K562 (cell line): ENCODE measurements around the gene MARCHF3. TPM values are rescaled to one million over a fixed set of nuclear protein-coding genes. Genes with fewer than 3 reads are reported as not detected.
A peak's percentile ranks its signal among the peaks of the same experiment; 100 is the strongest.
"Not testable (repeated sequence)": the region's sequence is repeated elsewhere in the genome, so short reads cannot be mapped to it uniquely, and the experiment has no call there.

Source experiments
- ATAC-seq: fragments of 200-7000 bp; cut with Tn5 transposase; 3 replicates; pipeline ENCODE4 v1.9.1; 2020; ENCODE audit warnings: moderate library complexity
- BruUV-seq: library from RNA; stranded (reverse); fragments of 400-500 nt; replicated peaks from 2 replicates; lab custom pipeline; 2021; lab: Mats Ljungman, UMichigan
- CTCF ChIA-PET: fragments of 300-600 bp; formaldehyde crosslinking; extraction: SDS; loops from one replicate; lab custom pipeline; 2021; ENCODE audit warnings: low intra/inter-chr PET ratio; lab: Yijun Ruan, JAX
- POLR2A ChIA-PET: fragments of 300-600, 350-650 bp; sonication (Branson Sonifier 250); formaldehyde crosslinking; extraction: SDS; loops from one replicate; lab custom pipeline; 2021; ENCODE audit warnings: antibody characterized with exemption, inconsistent platforms; lab: Yijun Ruan, JAX
- DNase-seq, 4 experiments: peaks; one replicate each; pipeline versions ENCODE4 v3.0.0 to v3.0.0-alpha.2; 2011 to 2018; ENCODE audit warnings: low spot score in 3 of 4, mixed read lengths in 3 of 4; ENCODE audit errors: extremely low read depth in 1 of 4
- FAIRE-seq: peaks from 2 replicates; lab custom pipeline; 2011; peaks lifted over from hg19 to GRCh38; lab: Jason Lieb, UNC
- H2AFZ ChIP-seq: 2 replicates; pipeline ENCODE4 v1.6.0; 2011; ENCODE audit warnings: low read depth, low read length, control low read depth, inconsistent platforms
- H3K27ac ChIP-seq: fragments of 200-600 bp; 3 replicates; pipeline ENCODE4 v1.8.0; 2011; ENCODE audit warnings: low read depth, mild to moderate bottlenecking, control low read depth, inconsistent platforms, low read length, moderate library complexity, mixed read lengths; ENCODE audit errors: extremely low read depth
- H3K27me3 ChIP-seq, 2 experiments: fragments of 300-600 bp in 1 of 2; 2 replicates in 1 of 2; 3 replicates in 1 of 2; pipeline versions ENCODE4 v1.6.0 to v1.8.0; 2011; ENCODE audit warnings: inconsistent platforms in 2 of 2, low read length in 2 of 2, mild to moderate bottlenecking in 1 of 2, mixed read lengths in 1 of 2, moderate library complexity in 1 of 2; ENCODE audit not compliant: control insufficient read depth in 2 of 2, insufficient read depth in 2 of 2
- H3K36me3 ChIP-seq: fragments of 300-600 bp; 3 replicates; pipeline ENCODE4 v1.8.0; 2011; ENCODE audit warnings: mild to moderate bottlenecking, low read length, inconsistent platforms; ENCODE audit not compliant: control insufficient read depth, insufficient read depth
- H3K4me1 ChIP-seq, 2 experiments: fragments of 200-600 bp in 1 of 2; replicated peaks in 1 of 2; 2 replicates in 1 of 2; 3 replicates in 1 of 2; pipeline versions ENCODE4 v1.5.1 to v1.8.0; 2011; ENCODE audit warnings: inconsistent platforms in 2 of 2, low read length in 2 of 2, mild to moderate bottlenecking in 1 of 2, mixed read lengths in 1 of 2, moderate library complexity in 1 of 2; ENCODE audit not compliant: control insufficient read depth in 2 of 2, insufficient read depth in 2 of 2
- H3K4me2 ChIP-seq: 2 replicates; pipeline ENCODE4 v1.6.1; 2011; ENCODE audit warnings: low read length, control low read depth, inconsistent platforms, mixed read lengths; ENCODE audit not compliant: insufficient read depth
- H3K4me3 ChIP-seq: fragments of 200-600 bp; sonication (generic), shearing (Covaris generic); 2 replicates; pipeline ENCODE4 v1.5.1; 2016; ENCODE audit warnings: control low read depth, inconsistent platforms
- H3K79me2 ChIP-seq: fragments of 200-600 bp; 3 replicates; pipeline ENCODE4 v1.8.0; 2011; ENCODE audit warnings: low read length, inconsistent platforms; ENCODE audit not compliant: control insufficient read depth, insufficient read depth
- H3K9ac ChIP-seq, 2 experiments: 2 replicates each; pipeline versions ENCODE4 v1.6.0 to v1.6.1; 2011; ENCODE audit warnings: low read depth in 2 of 2, low read length in 2 of 2, control low read depth in 1 of 2, inconsistent platforms in 1 of 2, mild to moderate bottlenecking in 1 of 2, mixed read lengths in 1 of 2; ENCODE audit not compliant: insufficient read depth in 1 of 2
- H3K9me1 ChIP-seq: one replicate; pipeline ENCODE4 v1.6.0; 2011; ENCODE audit warnings: inconsistent platforms, mild to moderate bottlenecking, low read length, moderate library complexity; ENCODE audit not compliant: control insufficient read depth, insufficient read depth
- H3K9me3 ChIP-seq: replicated peaks from 2 replicates; pipeline ENCODE4 v1.5.1; 2011; ENCODE audit warnings: low read depth, low read length, inconsistent platforms; ENCODE audit not compliant: control insufficient read depth, insufficient read depth
- H4K20me1 ChIP-seq: replicated peaks from 2 replicates; pipeline ENCODE4 v1.6.1; 2011; ENCODE audit warnings: low read length, inconsistent platforms, mixed read lengths; ENCODE audit not compliant: control insufficient read depth, insufficient read depth
- TRIM28 ChIP-seq: fragments of 450-650 bp; IDR thresholded peaks from 2 replicates; pipeline ENCODE4 v1.6.1; 2017
- WGBS: fragments of 100-300 bp; shearing (Covaris generic); methylation state at CpG from one replicate; pipeline ENCODE4 v1.1.6; 2016; ENCODE audit warnings: low coverage, mixed read lengths; ENCODE audit not compliant: insufficient coverage; ENCODE audit errors: missing lambda C conversion rate; 5-methylcytosine and 5-hydroxymethylcytosine counted together
- in situ Hi-C: fragments of 300-500 bp; cut with MboI; formaldehyde crosslinking; loops from 4 replicates; pipeline ENCODE4 v1.15.0; 2018; ENCODE audit warnings: inconsistent platforms, mixed read lengths
- intact Hi-C: fragments of 100-400 bp; cut with micrococcal nuclease; formaldehyde crosslinking; loops from 2 replicates; pipeline ENCODE4 v1.14.2; 2022
- polyA plus RNA-seq, 8 experiments: library from polyadenylated mRNA; depleted of rRNA in 4 of 8; stranded (reverse) in 5 of 8; unstranded in 3 of 8; fragments of >200 nt; fragmentation: Nextera tagmentation in 2 of 8; fragmentation: Illumina TruSeq in 1 of 8; extraction: Ambion mirVana in 2 of 8; extraction: Trizol in 1 of 8; gene quantifications; 2 replicates each; pipeline versions ENCODE4 v1.2.1 to v1.2.3, GENCODE V29; 2011 to 2014; ENCODE audit warnings: inconsistent platforms in 1 of 8, missing spikeins in 1 of 8
- total RNA-seq, 7 experiments: library from RNA; depleted of rRNA in 6 of 7; stranded (reverse); fragments of >200 nt in 6 of 7; fragmentation: Illumina TruSeq in 2 of 7; extraction: Trizol in 2 of 7; gene quantifications; 2 replicates each; pipeline versions ENCODE4 v1.2.1 to v1.2.3, GENCODE V29; 2011 to 2021; ENCODE audit warnings: low replicate concordance in 1 of 7
- TF ChIP-seq, protein P1 (sequence below), 2 experiments: fragments of 450-650 bp; IDR thresholded peaks; 2 replicates each; pipeline ENCODE4 v1.6.1; 2018; ENCODE audit warnings: mild to moderate bottlenecking in 2 of 2, low read depth in 1 of 2; ENCODE audit not compliant: partially characterized antibody in 2 of 2

MARCHF3 gene
- total and polyA plus RNA-seq, 9 of the 15 experiments (the other 6 are each of a cell fraction or from before 2014, with no cell fraction given) = 5.6 to 37.4 (median 16.5) TPM

GRCh38 chr5:126904407-126904806 lies 126.0 kb downstream of the MARCHF3 start:
- H3K9me3 ChIP-seq, H3K4me1 ChIP-seq, H3K9me1 ChIP-seq, in situ Hi-C loops, H2AFZ ChIP-seq, POLR2A ChIA-PET, H3K4me3 ChIP-seq, H3K27me3 ChIP-seq, H3K9ac ChIP-seq, intact Hi-C loops, H3K27ac ChIP-seq, BruUV-seq, H4K20me1 ChIP-seq, CTCF ChIA-PET, DNase-seq, ATAC-seq, H3K4me2 ChIP-seq, FAIRE-seq, H3K79me2 ChIP-seq: not testable (repeated sequence)
- TF ChIP-seq TRIM28 = 0 out of 2 replicates have a peak, but pooled peaks have one; percentile 22
- TF ChIP-seq, protein P1, sequence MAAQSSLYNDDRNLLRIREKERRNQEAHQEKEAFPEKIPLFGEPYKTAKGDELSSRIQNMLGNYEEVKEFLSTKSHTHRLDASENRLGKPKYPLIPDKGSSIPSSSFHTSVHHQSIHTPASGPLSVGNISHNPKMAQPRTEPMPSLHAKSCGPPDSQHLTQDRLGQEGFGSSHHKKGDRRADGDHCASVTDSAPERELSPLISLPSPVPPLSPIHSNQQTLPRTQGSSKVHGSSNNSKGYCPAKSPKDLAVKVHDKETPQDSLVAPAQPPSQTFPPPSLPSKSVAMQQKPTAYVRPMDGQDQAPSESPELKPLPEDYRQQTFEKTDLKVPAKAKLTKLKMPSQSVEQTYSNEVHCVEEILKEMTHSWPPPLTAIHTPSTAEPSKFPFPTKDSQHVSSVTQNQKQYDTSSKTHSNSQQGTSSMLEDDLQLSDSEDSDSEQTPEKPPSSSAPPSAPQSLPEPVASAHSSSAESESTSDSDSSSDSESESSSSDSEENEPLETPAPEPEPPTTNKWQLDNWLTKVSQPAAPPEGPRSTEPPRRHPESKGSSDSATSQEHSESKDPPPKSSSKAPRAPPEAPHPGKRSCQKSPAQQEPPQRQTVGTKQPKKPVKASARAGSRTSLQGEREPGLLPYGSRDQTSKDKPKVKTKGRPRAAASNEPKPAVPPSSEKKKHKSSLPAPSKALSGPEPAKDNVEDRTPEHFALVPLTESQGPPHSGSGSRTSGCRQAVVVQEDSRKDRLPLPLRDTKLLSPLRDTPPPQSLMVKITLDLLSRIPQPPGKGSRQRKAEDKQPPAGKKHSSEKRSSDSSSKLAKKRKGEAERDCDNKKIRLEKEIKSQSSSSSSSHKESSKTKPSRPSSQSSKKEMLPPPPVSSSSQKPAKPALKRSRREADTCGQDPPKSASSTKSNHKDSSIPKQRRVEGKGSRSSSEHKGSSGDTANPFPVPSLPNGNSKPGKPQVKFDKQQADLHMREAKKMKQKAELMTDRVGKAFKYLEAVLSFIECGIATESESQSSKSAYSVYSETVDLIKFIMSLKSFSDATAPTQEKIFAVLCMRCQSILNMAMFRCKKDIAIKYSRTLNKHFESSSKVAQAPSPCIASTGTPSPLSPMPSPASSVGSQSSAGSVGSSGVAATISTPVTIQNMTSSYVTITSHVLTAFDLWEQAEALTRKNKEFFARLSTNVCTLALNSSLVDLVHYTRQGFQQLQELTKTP (IDR thresholded peaks at IDR 0.05; ENCODE audit: low read depth in 1 of 2, partially characterized antibody in 2 of 2) = peak in 1 of 2 experiments; percentile 98
- WGBS = no CpG with 5 or more reads among the region's 1 CpG
- peaks cover 13% of the 10 kb centered on the region; the same call in 2 of the 3 replicates for H3K36me3 ChIP-seq
